Endothelial cell of umbilical vein (primary cell): ENCODE measurements around the gene KLHL13. TPM values are rescaled to one million over a fixed set of nuclear protein-coding genes. Genes with fewer than 3 reads are reported as not detected.
A peak's percentile ranks its signal among the peaks of the same experiment; 100 is the strongest.

Experiments
- BruUV-seq: library from RNA; stranded (reverse); fragments of 400-500 nt; replicated peaks from 2 replicates; lab custom pipeline; 2021; lab: Mats Ljungman, UMichigan
- CTCF ChIA-PET: fragments of 300-600, 350-600 bp; sonication (Branson Sonifier 250); formaldehyde crosslinking; loops from one replicate; lab custom pipeline; 2021; ENCODE audit warnings: antibody characterized with exemption, inconsistent platforms; lab: Charles Lee
- POLR2A ChIA-PET: fragments of 300-600, 350-600 bp; sonication (Branson Sonifier 250); formaldehyde crosslinking; loops from one replicate; lab custom pipeline; 2021; ENCODE audit warnings: antibody characterized with exemption, inconsistent platforms; lab: Charles Lee
- DNase-seq: peaks from one replicate; pipeline ENCODE4 v3.0.0-alpha.2; 2011; ENCODE audit warnings: low read depth, low spot score
- FAIRE-seq: peaks from 2 replicates; lab custom pipeline; 2011; peaks lifted over from hg19 to GRCh38; lab: Jason Lieb, UNC
- H2AFZ ChIP-seq: 2 replicates; pipeline ENCODE4 v1.6.0; 2012; ENCODE audit warnings: low read depth, low read length, control low read depth, inconsistent platforms
- H3K27ac ChIP-seq: 2 replicates; pipeline ENCODE4 v1.5.1; 2011; ENCODE audit warnings: low read depth, mild to moderate bottlenecking, control low read depth, low read length, moderate library complexity; ENCODE audit not compliant: insufficient read depth
- H3K27me3 ChIP-seq, 2 experiments: 2 replicates each; pipeline versions ENCODE4 v1.6.0 to v1.6.1; 2011; ENCODE audit warnings: low read length in 2 of 2, mixed read lengths in 1 of 2; ENCODE audit not compliant: control insufficient read depth in 2 of 2, insufficient read depth in 2 of 2
- H3K36me3 ChIP-seq, 2 experiments: 2 replicates in 1 of 2; 3 replicates in 1 of 2; pipeline ENCODE4 v1.5.1; 2011; ENCODE audit warnings: low read length in 2 of 2, mild to moderate bottlenecking in 1 of 2, moderate library complexity in 1 of 2; ENCODE audit not compliant: control insufficient read depth in 2 of 2, insufficient read depth in 2 of 2; ENCODE audit errors: extremely low read depth in 1 of 2
- H3K4me1 ChIP-seq: 3 replicates; pipeline ENCODE4 v1.5.1; 2011; ENCODE audit warnings: mild to moderate bottlenecking, low read length; ENCODE audit not compliant: control insufficient read depth, insufficient read depth; ENCODE audit errors: extremely low read depth
- H3K4me2 ChIP-seq: 2 replicates; pipeline ENCODE4 v1.6.1; 2011; ENCODE audit warnings: low read length, control low read depth, mixed read lengths; ENCODE audit not compliant: insufficient read depth
- H3K4me3 ChIP-seq, 3 experiments: fragments of 200-600 bp in 1 of 3; sonication (generic), shearing (Covaris generic) in 1 of 3; replicated peaks in 1 of 3; 2 replicates each; pipeline ENCODE4 v1.5.1; 2011 to 2016; ENCODE audit warnings: control low read depth in 3 of 3, low read length in 3 of 3, mild to moderate bottlenecking in 2 of 3, inconsistent platforms in 1 of 3, low read depth in 1 of 3, moderate library complexity in 1 of 3; ENCODE audit not compliant: insufficient read depth in 1 of 3
- H3K79me2 ChIP-seq: 2 replicates; pipeline ENCODE4 v1.6.0; 2012; ENCODE audit warnings: low read length, inconsistent platforms; ENCODE audit not compliant: control insufficient read depth, insufficient read depth
- H3K9ac ChIP-seq: replicated peaks from 2 replicates; pipeline ENCODE3; 2011; ENCODE audit warnings: low read length, control low read depth; ENCODE audit not compliant: insufficient read depth; ENCODE audit errors: extremely low read depth
- H3K9me1 ChIP-seq: replicated peaks from 3 replicates; pipeline ENCODE4 v1.6.0; 2011; ENCODE audit warnings: mild to moderate bottlenecking, low read length; ENCODE audit not compliant: control insufficient read depth, insufficient read depth; ENCODE audit errors: extremely low read depth
- H3K9me3 ChIP-seq: replicated peaks from 2 replicates; pipeline ENCODE4 v1.5.1; 2012; ENCODE audit warnings: low read length, inconsistent platforms; ENCODE audit not compliant: control insufficient read depth, insufficient read depth
- H4K20me1 ChIP-seq: replicated peaks from 2 replicates; pipeline ENCODE3; 2011; ENCODE audit warnings: mild to moderate bottlenecking, low read length; ENCODE audit not compliant: control insufficient read depth, insufficient read depth; ENCODE audit errors: extremely low read depth
- EZH2 ChIP-seq: IDR thresholded peaks from 2 replicates; pipeline ENCODE4 v1.6.1; 2012; ENCODE audit warnings: borderline replicate concordance, low read depth, mild to moderate bottlenecking, moderate library complexity, low read length, inconsistent platforms; ENCODE audit not compliant: severe bottlenecking
- GATA2 ChIP-seq: IDR thresholded peaks from 2 replicates; pipeline ENCODE4 v1.7.0; 2011; ENCODE audit warnings: low read depth, mild to moderate bottlenecking, moderate library complexity, mixed read lengths, low read length; ENCODE audit not compliant: insufficient read length, insufficient read depth
- POLR2A ChIP-seq: IDR thresholded peaks from 2 replicates; pipeline ENCODE4 v1.6.1; 2012; ENCODE audit warnings: low read depth, mild to moderate bottlenecking, control low read depth, low read length
- POLR2AphosphoS5 ChIP-seq: IDR thresholded peaks from 2 replicates; pipeline ENCODE4 v1.6.1; 2012; ENCODE audit warnings: low read depth, mild to moderate bottlenecking, control low read depth, low read length, moderate library complexity; ENCODE audit not compliant: insufficient read depth
- dilution Hi-C: fragments of 300-500 bp; cut with MboI; formaldehyde crosslinking; loops from one replicate; pipeline ENCODE4 v1.15.0; 2019; ENCODE audit warnings: low sequenced_read_pairs; ENCODE audit not compliant: extremely low pct_ligation_motif_present
- intact Hi-C: fragments of 100-400 bp; cut with micrococcal nuclease; formaldehyde crosslinking; loops from one replicate; pipeline ENCODE4 v1.10.0; 2022
- polyA plus RNA-seq, 4 experiments: library from polyadenylated mRNA; depleted of rRNA in 3 of 4; stranded (reverse) in 3 of 4; unstranded in 1 of 4; fragments of >200 nt; gene quantifications; 2 replicates each; pipeline versions ENCODE4 v1.2.1 to v1.2.3, GENCODE V29; 2011 to 2012; ENCODE audit warnings: missing spikeins in 1 of 4
- total RNA-seq: library from RNA; stranded (reverse); gene quantifications from 2 replicates; pipeline ENCODE4 v1.2.3, GENCODE V29; 2021
- TF ChIP-seq, protein P1 (sequence below), 2 donors: IDR thresholded peaks; 1 replicate in 1 of 2; 2 replicates in 1 of 2; pipeline ENCODE4 v1.5.1; 2011; ENCODE audit warnings: low read length in 2 of 2, mild to moderate bottlenecking in 2 of 2, moderate library complexity in 2 of 2, control low read depth in 1 of 2, inconsistent platforms in 1 of 2, low read depth in 1 of 2; ENCODE audit not compliant: insufficient read depth in 1 of 2; ENCODE audit errors: extremely low read depth in 1 of 2
- TF ChIP-seq, protein P2 (sequence below): IDR thresholded peaks from 2 replicates; pipeline ENCODE4 v1.6.1; 2011; ENCODE audit not compliant: insufficient read depth, insufficient read length

KLHL13 gene
- total and polyA plus RNA-seq, 2 donors (not counting 3 experiments of a cell fraction or from before 2014, with no cell fraction given), result 15.3 to 18.2 TPM

DNA sequence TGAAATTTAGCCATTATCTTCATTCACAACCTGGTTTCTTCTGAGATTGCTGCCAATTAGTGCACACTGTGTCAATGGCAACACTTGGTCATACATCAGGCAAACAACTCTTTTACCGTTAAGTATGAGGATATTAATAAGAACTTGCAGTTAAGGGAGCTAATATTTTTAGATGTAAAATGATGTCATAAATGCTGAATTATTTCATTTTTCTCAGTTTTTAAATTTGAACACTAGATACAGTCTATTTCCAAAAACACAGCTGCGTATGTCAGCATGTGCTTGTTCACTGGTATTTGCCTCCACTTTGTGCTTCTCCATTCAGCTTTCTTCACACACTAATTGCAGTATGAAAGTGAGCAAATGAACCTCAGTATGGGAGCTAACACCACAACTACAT lies 1.6 kb downstream of the KLHL13 start:
- H3K79me2 ChIP-seq, result peaks cover 9% of the 10 kb centered on the region
- CTCF ChIA-PET, result interaction anchor here (1.3 to 2.9 kb wide), 2 partner anchors 111 to 130 kb away, joined by 3 to 13 read pairs; no protein-coding TSS in a partner anchor
- H3K9me3 ChIP-seq, result no peaks in the 10 kb centered on the region
- no peak overlapping the region for H3K27ac ChIP-seq
- no peaks in the 10 kb centered on the region for H3K36me3 ChIP-seq
- peak overlapping the region; percentile 76 for H3K9ac ChIP-seq
- dilution Hi-C loops, result no loop called here
- FAIRE-seq, result peak; percentile 35
- DNase-seq, result peak; percentile 46
- intact Hi-C loops, result loop anchor here (1.0 to 5.0 kb wide), 2 partner anchors 110 to 123 kb away; no protein-coding TSS in a partner anchor
- no TSS peak for BruUV-seq
- no peak for TF ChIP-seq EZH2
- TF ChIP-seq, protein P1, sequence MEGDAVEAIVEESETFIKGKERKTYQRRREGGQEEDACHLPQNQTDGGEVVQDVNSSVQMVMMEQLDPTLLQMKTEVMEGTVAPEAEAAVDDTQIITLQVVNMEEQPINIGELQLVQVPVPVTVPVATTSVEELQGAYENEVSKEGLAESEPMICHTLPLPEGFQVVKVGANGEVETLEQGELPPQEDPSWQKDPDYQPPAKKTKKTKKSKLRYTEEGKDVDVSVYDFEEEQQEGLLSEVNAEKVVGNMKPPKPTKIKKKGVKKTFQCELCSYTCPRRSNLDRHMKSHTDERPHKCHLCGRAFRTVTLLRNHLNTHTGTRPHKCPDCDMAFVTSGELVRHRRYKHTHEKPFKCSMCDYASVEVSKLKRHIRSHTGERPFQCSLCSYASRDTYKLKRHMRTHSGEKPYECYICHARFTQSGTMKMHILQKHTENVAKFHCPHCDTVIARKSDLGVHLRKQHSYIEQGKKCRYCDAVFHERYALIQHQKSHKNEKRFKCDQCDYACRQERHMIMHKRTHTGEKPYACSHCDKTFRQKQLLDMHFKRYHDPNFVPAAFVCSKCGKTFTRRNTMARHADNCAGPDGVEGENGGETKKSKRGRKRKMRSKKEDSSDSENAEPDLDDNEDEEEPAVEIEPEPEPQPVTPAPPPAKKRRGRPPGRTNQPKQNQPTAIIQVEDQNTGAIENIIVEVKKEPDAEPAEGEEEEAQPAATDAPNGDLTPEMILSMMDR (IDR thresholded peaks at IDR 0.05; ENCODE audit: extremely low read depth in 1 of 2, insufficient read depth in 1 of 2, low read depth in 1 of 2, low read length in 2 of 2), result no peak
- TF ChIP-seq GATA2, result no peak
- no peak for TF ChIP-seq POLR2AphosphoS5
- TF ChIP-seq, protein P2, sequence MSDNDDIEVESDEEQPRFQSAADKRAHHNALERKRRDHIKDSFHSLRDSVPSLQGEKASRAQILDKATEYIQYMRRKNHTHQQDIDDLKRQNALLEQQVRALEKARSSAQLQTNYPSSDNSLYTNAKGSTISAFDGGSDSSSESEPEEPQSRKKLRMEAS, result no peak
- TF ChIP-seq POLR2A, result no peak
- H3K4me3 ChIP-seq, result peak overlapping the region; percentile 49 to 86 (median 76)
- H4K20me1 ChIP-seq, result no peaks in the 10 kb centered on the region
- H3K4me1 ChIP-seq, result peaks cover 6% of the 10 kb centered on the region
- POLR2A ChIA-PET, result no interaction called here
- peak overlapping the region; percentile 54 for H2AFZ ChIP-seq
- H3K9me1 ChIP-seq, result no peaks in the 10 kb centered on the region
- peak overlapping the region; percentile 86 for H3K4me2 ChIP-seq
- H3K27me3 ChIP-seq, result no peaks in the 10 kb centered on the region
